Naive thymus-derived CD8-positive, alpha-beta T cell (primary cell): ENCODE data around the gene CDC42. TPM values are rescaled to one million over a fixed set of nuclear protein-coding genes. Genes with fewer than 3 reads are reported as not detected.

Experiments used
- ATAC-seq, 2 donors: fragments of 150-1000 bp; cut with Tn5 transposase in 1 of 2; sonication (Bioruptor Pico), chemical (Tn5 transposase) in 1 of 2; 1 replicate in 1 of 2; 2 replicates in 1 of 2; pipeline ENCODE4 v1.10.0; 2021; ENCODE audit warnings: mild to moderate bottlenecking in 2 of 2, moderate library complexity in 2 of 2
- POLR2A ChIA-PET: fragments of 350-600 bp; sonication (Branson Sonifier 250); formaldehyde crosslinking; loops from one replicate; lab custom pipeline; 2021; ENCODE audit warnings: antibody characterized with exemption; lab: Charles Lee
- DNase-seq, 10 donors: peaks; one replicate each; pipeline versions ENCODE4 v3.0.0 to v3.0.0-alpha.2; 2020 to 2022
- H3K27ac Mint-ChIP-seq, 10 donors: one replicate each; pipeline ENCODE4 v1.8.0; 2020 to 2022; ENCODE audit warnings: mild to moderate bottlenecking in 10 of 10, mixed read lengths in 10 of 10, moderate library complexity in 4 of 10, inconsistent platforms in 1 of 10
- H3K27me3 Mint-ChIP-seq, 5 donors: one replicate each; pipeline ENCODE4 v1.8.0; 2021 to 2022; ENCODE audit warnings: mixed read lengths in 5 of 5
- H3K36me3 Mint-ChIP-seq, 3 donors: one replicate each; pipeline ENCODE4 v1.8.0; 2020 to 2022; ENCODE audit warnings: mixed read lengths in 3 of 3, mild to moderate bottlenecking in 2 of 3, inconsistent platforms in 1 of 3
- H3K4me1 Mint-ChIP-seq, 4 donors: one replicate each; pipeline ENCODE4 v1.8.0; 2021 to 2022; ENCODE audit warnings: mixed read lengths in 4 of 4
- H3K4me3 Mint-ChIP-seq, 10 donors: one replicate each; pipeline ENCODE4 v1.8.0; 2020 to 2022; ENCODE audit warnings: mild to moderate bottlenecking in 10 of 10, mixed read lengths in 10 of 10, moderate library complexity in 6 of 10, inconsistent platforms in 1 of 10
- H3K9me3 Mint-ChIP-seq, 9 donors: one replicate each; pipeline ENCODE4 v1.8.0; 2020 to 2022; ENCODE audit warnings: mixed read lengths in 9 of 9, mild to moderate bottlenecking in 3 of 9, inconsistent platforms in 1 of 9, moderate library complexity in 1 of 9
- polyA plus RNA-seq, 3 donors: library from polyadenylated mRNA; unstranded; fragments of 300-500 nt; fragmentation: Illumina TruSeq; gene quantifications; one replicate each; pipeline ENCODE4 v1.2.3, GENCODE V29; 2021
- total RNA-seq, 8 experiments: library from RNA in 2 of 8; stranded (reverse) in 2 of 8; gene quantifications; one replicate each; pipeline ENCODE4 v1.2.3 and lab custom pipeline; 2021 to 2026

The CDC42 gene
- total and polyA plus RNA-seq, 5 experiments from 2014 or later = 229 to 472 (median 239) TPM

DNA sequence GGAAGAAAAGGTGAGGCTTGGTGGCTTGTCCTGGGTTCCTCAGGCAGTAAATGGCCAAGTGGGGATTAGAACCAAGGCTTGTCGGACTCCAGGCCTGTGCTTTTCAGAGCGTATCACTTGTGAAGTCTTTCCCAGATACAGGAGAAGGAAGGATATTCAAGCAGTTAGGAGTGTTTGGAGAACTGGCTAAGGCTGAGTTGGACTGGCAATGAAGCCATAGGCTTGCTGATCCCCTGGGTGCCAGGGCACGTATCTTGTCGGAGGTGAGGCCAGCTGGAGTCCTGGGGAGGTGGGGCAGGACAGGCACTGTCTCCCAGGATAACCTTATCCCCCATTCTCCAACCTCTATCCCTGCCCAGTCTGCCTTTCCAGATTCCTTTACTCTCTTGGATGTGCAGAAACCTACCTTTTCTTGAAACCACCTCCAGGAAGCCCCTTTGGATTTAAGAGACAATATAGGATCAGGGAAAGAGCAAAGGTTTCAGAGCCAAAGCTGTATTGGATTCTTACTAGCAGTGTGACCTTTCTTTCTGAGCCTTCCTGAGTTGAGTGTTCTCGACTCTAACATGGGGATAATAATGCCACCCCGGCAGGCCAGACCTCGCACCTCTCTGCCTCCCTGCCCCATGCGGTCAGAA is 72.2 kb downstream of the CDC42 start:
- no peak for ATAC-seq
- H3K27ac Mint-ChIP-seq = peak overlapping the region in 3 of 10 donors; percentile 60 to 79 (median 62)
- peaks cover 0 to 17% (median 4%) of the 10 kb centered on the region in 4 donors for H3K4me1 Mint-ChIP-seq
- peak in 1 of 10 donors; percentile 59 for DNase-seq
- no peak overlapping the region for H3K4me3 Mint-ChIP-seq
- peaks cover 0 to 1% (median 0%) of the 10 kb centered on the region in 3 donors for H3K36me3 Mint-ChIP-seq
- POLR2A ChIA-PET = no interaction called here
- H3K9me3 Mint-ChIP-seq = no peaks in the 10 kb centered on the region
- no peaks in the 10 kb centered on the region for H3K27me3 Mint-ChIP-seq

DNA sequence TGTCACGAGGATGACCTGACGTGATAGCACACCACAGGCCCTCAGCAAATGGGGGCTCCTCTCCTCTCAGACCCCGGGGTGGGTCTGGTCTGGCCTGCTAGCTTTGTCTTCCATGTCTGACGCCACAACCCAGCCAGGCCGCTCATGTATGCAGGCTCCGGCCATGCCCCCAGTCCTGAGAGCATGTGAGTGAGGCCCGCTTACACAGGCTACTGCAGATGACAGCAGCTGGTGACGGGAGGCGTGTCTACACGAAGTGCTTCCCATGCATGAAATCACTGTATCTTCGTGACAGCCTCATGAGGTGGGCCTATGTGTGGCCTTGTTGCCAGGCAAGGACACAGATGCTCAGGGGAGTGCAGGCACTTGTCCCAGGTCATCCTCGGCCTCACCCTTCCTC is 74.0 kb downstream of the CDC42 start:
- Mint-ChIP-seq H3K27ac (peak overlapping the region in 3 of 10 donors; percentile 17 to 67 (median 44)), H3K9me3 (no peaks in the 10 kb centered on the region), H3K27me3 (no peaks in the 10 kb centered on the region), H3K4me1 (peaks cover 0 to 14% (median 3%) of the 10 kb centered on the region in 4 donors), H3K36me3 (no peaks in the 10 kb centered on the region), H3K4me3 (no peak overlapping the region)
- no peak for ATAC-seq
- DNase-seq = no peak
- POLR2A ChIA-PET = no interaction called here

DNA sequence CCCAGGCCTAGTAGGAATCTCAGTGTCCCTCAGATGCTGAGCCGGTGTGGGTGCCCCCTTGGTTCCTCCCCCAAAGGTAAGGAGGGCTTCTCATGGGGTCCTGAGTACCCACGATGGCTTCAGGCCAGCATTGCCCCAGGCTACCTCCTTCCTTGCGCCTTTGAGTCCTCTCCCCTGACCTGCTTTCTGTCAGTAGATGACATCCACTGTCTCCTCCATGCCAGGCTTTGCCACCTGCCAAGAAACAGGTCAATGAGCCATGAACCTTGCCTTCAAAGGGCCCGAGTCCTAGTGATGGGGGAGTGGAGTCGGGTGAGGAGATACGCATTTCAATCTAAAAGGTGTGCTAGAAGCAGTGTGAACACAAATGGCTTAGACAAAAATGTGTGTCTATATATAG is 74.7 kb downstream of the CDC42 start:
- Mint-ChIP-seq H3K27ac (peak overlapping the region in 2 of 10 donors; percentile 1 to 22), H3K4me1 (peaks cover 0 to 14% (median 3%) of the 10 kb centered on the region in 4 donors), H3K9me3 (no peaks in the 10 kb centered on the region), H3K36me3 (no peaks in the 10 kb centered on the region), H3K27me3 (no peaks in the 10 kb centered on the region), H3K4me3 (no peak overlapping the region)
- POLR2A ChIA-PET = no interaction called here
- DNase-seq (no peak), ATAC-seq (no peak)

DNA sequence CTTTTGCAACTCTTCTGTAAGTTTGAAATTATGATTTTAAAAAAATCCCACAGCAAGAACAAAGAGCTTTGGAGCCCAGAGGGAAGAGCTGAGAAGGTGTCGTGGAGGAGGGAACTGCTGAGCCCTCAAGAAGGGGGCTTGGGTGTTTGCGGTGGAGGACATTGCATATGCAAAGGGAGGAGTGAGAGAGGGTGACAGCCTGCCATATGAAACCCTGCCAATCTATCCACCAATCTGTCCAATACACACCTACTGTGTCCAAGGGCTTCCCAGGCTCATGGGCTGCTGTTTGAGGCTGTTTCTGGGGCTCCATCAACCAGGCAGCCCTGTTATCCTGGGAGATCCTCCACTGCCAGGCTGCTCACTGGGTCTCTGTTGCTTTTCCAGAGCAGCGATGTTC is 75.2 kb downstream of the CDC42 start:
- POLR2A ChIA-PET = no interaction called here
- no peaks in the 10 kb centered on the region for H3K36me3 Mint-ChIP-seq
- peaks cover 0 to 12% (median 3%) of the 10 kb centered on the region in 4 donors for H3K4me1 Mint-ChIP-seq
- H3K4me3 Mint-ChIP-seq = no peak overlapping the region
- H3K27ac Mint-ChIP-seq = peak overlapping the region in 3 of 10 donors; percentile 1 to 47 (median 22)
- DNase-seq (no peak), ATAC-seq (no peak)
- no peaks in the 10 kb centered on the region for H3K9me3 Mint-ChIP-seq
- H3K27me3 Mint-ChIP-seq = no peaks in the 10 kb centered on the region

DNA sequence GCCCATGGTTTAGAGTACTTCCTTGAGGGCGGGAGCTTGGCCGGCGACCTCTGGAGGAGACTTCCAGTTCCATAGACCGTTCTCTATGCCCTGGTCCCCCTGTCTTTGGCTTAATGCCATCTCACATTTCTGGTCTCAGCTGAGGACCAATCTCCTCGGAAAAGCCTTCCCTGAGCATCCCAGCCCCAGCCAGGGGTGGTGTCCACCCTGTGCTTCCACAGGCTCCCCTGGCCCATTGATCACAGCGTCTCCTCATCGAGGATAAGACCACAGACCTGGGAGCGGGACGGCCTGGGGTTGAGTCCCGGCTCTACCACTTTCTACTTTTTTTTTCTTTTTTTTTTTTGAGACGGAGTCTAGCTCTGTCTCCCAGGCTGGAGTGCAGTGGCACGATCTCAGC is 75.9 kb downstream of the CDC42 start:
- Mint-ChIP-seq H3K4me3 (no peak overlapping the region), H3K27me3 (peaks cover 0 to 2% (median 0%) of the 10 kb centered on the region in 5 donors), H3K4me1 (peaks cover 0 to 12% (median 3%) of the 10 kb centered on the region in 4 donors), H3K36me3 (no peaks in the 10 kb centered on the region), H3K9me3 (no peaks in the 10 kb centered on the region), H3K27ac (no peak overlapping the region)
- DNase-seq (no peak), ATAC-seq (no peak)
- POLR2A ChIA-PET = no interaction called here

DNA sequence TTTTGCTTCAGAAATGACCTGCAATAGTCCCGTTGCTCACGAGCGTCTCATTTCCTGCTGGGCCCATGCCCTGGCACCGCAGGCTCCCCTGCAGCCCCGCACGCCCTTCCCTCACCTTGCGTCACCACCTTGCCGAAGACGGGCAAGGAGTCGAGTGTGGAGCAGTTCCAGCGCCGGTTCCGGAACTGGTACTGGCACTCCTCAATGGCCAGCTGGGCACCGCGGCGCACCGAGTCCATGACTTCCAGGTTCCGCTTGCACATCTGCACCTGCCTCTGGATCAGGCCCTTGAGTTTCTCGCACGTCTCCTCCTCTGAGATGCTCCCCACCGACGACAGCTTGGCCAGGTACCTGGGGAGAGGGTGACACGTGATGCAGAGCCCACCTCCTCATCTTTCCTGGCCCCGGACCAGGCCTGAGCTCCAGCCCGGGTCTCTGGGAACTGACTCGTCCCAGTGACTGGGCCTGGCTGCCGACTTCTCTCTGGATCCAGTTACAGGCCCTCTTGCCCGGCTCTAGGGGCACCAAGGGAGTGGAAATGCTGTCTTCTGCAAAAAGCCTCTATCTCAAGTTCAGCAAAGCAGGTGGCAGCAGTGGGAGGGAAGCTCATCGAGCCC is 77.1 kb downstream of the CDC42 start:
- DNase-seq (no peak), ATAC-seq (no peak)
- H3K27me3 Mint-ChIP-seq = peaks cover 0 to 9% (median 0%) of the 10 kb centered on the region in 5 donors
- H3K27ac Mint-ChIP-seq = peak overlapping the region in 2 of 10 donors; percentile 34 to 48
- H3K36me3 Mint-ChIP-seq = no peaks in the 10 kb centered on the region
- H3K4me3 Mint-ChIP-seq = no peak overlapping the region
- peaks cover 0 to 12% (median 3%) of the 10 kb centered on the region in 4 donors for H3K4me1 Mint-ChIP-seq
- no peaks in the 10 kb centered on the region for H3K9me3 Mint-ChIP-seq
- POLR2A ChIA-PET = no interaction called here

DNA sequence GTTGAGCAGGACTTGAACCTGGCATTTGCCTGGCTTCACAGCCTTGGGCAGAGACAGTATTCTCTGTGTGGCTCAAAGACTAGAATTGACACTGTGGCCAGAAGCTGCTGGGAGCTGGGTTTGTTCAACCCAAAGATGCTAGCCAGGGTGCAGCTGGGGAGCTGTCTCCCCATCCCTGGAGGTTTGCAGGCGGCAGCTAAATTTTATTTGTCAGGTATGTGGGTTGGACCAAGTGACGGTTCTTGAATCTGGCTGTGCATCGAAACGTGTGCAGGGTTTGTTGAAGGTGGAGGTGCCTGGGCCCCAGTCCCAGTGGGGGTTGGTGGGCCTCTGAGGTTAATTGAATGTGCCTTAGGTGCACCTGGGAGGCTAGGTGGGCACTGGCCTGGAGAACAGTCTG is 78.6 kb downstream of the CDC42 start:
- POLR2A ChIA-PET = no interaction called here
- H3K4me3 Mint-ChIP-seq = no peak overlapping the region
- H3K36me3 Mint-ChIP-seq = no peaks in the 10 kb centered on the region

DNA sequence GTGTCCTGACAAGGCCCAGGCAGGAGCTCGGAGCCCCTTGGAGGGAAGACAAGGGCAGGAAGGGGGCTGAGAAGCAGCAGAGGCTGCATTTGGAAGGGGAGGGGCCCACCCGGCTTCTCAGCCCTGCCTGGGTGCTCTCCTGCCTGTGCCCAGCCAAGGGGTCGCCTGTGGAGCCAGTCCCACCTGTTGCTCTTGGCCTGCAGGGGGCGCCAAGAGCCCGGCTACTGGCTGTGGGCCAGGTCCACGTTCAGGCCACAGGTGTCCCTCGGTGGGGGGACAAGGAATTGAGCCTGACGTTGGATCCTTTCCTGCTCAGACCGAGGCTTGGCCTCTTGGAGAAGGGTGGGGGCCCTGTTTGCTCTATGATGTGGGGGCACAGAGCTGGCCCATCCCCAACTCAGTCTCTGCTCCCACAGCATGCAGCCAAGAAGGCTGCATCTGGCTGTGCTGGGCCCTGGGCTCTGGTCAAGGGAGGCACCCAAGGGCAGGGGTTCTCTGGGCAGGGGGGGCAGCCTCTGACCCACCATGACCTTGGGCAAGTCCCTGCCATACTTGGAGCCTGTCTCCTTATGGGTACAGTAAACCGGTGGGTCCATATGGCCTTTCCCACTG is 79.5 kb downstream of the CDC42 start:
- peak; percentile 13 to 70 (median 50) for DNase-seq
- Mint-ChIP-seq H3K4me1 (peaks cover 0 to 12% (median 2%) of the 10 kb centered on the region in 4 donors), H3K9me3 (no peaks in the 10 kb centered on the region), H3K36me3 (no peaks in the 10 kb centered on the region), H3K27ac (no peak overlapping the region), H3K27me3 (peaks cover 0 to 14% (median 0%) of the 10 kb centered on the region in 5 donors), H3K4me3 (no peak overlapping the region)
- peak; percentile 57 to 72 for ATAC-seq
- POLR2A ChIA-PET = no interaction called here

More for the DNA sequence above, 78.6 kb downstream of the CDC42 start:
- Mint-ChIP-seq H3K27ac (no peak overlapping the region), H3K27me3 (peaks cover 0 to 14% (median 0%) of the 10 kb centered on the region in 5 donors), H3K4me1 (peaks cover 0 to 12% (median 2%) of the 10 kb centered on the region in 4 donors), H3K9me3 (no peaks in the 10 kb centered on the region)
- ATAC-seq (no peak), DNase-seq (no peak)

DNA sequence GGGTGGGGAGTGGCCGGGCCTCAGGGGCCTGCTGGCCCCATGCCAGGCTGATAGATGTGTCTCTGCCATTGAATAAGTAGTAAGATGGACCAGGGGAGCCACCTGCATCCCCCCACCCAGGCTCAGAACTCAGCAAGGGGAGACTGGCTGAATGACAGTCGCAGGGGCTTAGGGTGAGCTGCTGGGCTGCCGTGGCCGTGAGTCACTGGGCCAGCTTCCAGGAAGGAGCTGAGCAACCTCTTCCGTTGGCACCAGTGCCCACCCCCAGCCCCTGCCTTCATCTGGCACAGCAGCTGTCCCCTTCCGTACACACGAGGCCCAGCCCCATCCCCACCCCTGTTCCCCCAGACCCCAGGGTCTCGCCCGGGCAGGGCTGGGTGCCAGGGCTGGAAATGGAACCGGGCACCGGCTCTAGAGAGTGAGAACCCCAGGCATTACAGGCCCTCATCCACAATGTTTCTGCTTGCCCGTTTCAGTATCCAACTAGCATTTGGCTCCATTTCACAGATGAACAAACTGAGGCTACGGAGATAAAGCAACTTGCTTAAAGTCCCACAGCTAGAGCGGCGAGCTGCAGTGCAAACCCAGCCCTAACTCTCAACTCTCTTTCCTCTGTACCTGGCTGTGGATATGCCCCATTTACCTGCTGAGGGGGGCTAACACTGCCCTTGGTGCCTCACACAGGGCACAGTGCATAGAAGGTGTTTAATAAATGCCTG is 80.2 kb downstream of the CDC42 start:
- POLR2A ChIA-PET = no interaction called here

DNA sequence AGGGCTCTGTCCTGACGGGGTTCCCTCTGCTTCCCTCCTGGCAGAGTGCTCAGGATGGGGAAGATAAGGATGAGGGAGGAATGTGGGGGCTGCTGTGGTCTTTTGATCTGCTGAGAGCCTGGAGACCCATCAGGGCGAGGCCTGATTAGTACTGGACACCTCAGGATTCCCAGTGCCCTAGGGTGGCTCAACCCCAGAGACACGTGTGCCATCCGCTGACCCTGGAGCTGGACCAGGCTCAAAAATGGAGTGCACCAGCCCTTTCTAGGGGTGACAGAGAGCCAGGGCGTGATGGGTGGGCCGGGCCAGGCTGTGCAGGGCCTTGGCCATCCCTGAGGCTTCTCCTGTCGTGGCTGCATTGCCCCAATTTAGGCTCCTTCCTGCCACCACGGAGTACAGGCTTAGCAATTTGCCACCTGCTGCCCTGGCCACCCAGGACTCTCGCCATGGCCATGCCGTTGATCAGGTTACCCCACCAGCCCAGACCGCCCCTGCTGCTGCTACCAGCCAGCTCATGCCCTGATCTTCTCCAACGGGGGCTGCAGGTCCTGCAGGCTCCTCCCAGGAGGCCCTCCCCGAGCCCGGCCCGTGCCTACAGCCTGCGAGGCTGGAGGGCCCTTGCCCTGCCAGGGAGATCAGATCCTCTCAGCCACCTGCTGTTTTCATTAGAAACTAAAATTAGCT is 80.9 kb downstream of the CDC42 start:
- Mint-ChIP-seq H3K9me3 (no peaks in the 10 kb centered on the region), H3K4me3 (no peak overlapping the region), H3K27ac (peak overlapping the region in 1 of 10 donors; percentile 56), H3K27me3 (peaks cover 0 to 16% (median 0%) of the 10 kb centered on the region in 5 donors), H3K36me3 (no peaks in the 10 kb centered on the region), H3K4me1 (peaks cover 0 to 6% (median 2%) of the 10 kb centered on the region in 4 donors)
- POLR2A ChIA-PET = no interaction called here
- DNase-seq (no peak), ATAC-seq (no peak)

More for the DNA sequence above, 80.2 kb downstream of the CDC42 start:
- DNase-seq (no peak), ATAC-seq (no peak)
- H3K4me1 Mint-ChIP-seq = peaks cover 0 to 8% (median 3%) of the 10 kb centered on the region in 4 donors
- peaks cover 0 to 14% (median 0%) of the 10 kb centered on the region in 5 donors for H3K27me3 Mint-ChIP-seq
- H3K27ac Mint-ChIP-seq = peak overlapping the region in 2 of 10 donors; percentile 27 to 59
- no peak overlapping the region for H3K4me3 Mint-ChIP-seq
- H3K9me3 Mint-ChIP-seq = no peaks in the 10 kb centered on the region
- no peaks in the 10 kb centered on the region for H3K36me3 Mint-ChIP-seq

DNA sequence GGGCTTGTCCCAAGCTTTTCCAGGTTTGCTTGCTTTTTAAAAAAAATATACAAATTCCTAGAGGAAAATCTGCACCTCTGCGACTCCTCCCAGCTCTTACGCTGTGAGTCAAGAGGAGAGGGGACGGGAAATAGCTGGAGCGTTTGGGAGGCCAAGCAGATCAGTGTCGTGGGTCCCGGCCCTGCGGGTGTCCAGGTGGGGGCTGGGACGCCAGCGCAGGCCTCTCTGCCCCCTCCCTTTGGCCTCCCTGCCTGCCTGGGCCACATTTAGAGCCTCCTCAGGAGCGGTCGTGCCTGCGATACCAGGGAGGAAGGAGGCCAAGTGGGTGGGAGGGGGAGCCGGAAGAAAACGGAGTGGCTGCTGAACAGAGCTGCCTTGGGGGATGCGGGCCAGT is 81.4 kb downstream of the CDC42 start:
- Mint-ChIP-seq H3K4me3 (no peak overlapping the region), H3K27ac (no peak overlapping the region), H3K36me3 (no peaks in the 10 kb centered on the region), H3K4me1 (peaks cover 0 to 6% (median 2%) of the 10 kb centered on the region in 4 donors), H3K9me3 (no peaks in the 10 kb centered on the region), H3K27me3 (peaks cover 0 to 18% (median 0%) of the 10 kb centered on the region in 5 donors)
- DNase-seq = no peak
- ATAC-seq = no peak
- POLR2A ChIA-PET = no interaction called here

DNA sequence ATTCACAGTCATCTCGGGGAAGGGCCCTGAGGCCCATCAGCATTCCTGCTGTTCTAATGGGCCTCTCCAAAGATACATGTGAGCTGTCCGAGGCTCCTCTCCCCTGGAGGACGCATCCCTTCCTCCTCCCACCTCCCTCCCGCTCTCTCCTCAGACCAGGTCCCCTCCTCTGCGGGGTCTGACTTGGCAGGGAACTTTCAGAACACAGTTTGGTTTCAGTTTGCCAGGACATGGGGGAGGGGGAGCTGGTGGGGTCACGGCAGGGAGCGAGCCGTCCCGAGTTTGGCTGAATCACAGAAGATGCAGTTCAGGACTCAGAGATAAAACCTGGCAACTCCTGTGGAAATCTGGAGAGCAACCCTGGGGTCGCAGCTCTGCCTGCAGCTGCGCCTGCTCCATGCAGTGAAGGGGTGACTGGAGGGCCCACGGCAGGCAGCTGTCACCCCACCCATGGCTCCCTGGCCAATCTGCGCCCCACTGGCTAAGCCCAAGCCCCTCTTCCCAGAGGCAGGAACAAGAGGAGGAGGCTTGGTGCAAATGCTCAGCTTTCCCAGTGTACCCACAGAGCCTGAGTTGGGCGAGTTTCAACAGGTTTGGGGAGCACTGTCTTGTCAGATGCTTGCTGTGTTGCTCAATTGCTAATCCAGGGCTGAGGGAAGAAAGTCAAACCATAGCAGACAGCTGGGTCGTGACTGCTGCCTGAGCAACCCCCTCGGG is 84.7 kb downstream of the CDC42 start:
- no peak overlapping the region for H3K27ac Mint-ChIP-seq
- peaks cover 0 to 10% (median under 1%) of the 10 kb centered on the region in 4 donors for H3K4me1 Mint-ChIP-seq
- H3K4me3 Mint-ChIP-seq = no peak overlapping the region
- H3K27me3 Mint-ChIP-seq = peaks cover 0 to 33% (median 10%) of the 10 kb centered on the region in 5 donors
- POLR2A ChIA-PET = no interaction called here
- ATAC-seq (no peak), DNase-seq (no peak)
- no peaks in the 10 kb centered on the region for H3K36me3 Mint-ChIP-seq
- H3K9me3 Mint-ChIP-seq = no peaks in the 10 kb centered on the region
